ENCODE measurements around the gene TMEM208. TPM values are rescaled to one million over a fixed set of nuclear protein-coding genes. Genes with fewer than 3 reads are reported as not detected.
A peak's percentile ranks its signal among the peaks of the same experiment; 100 is the strongest.

TMEM208 gene
- total RNA-seq, 1 experiment from 2014 or later, result 53.5 TPM

GRCh38 chr16:67249178-67250044, 22.5 kb downstream of the TMEM208 start:
- peak; percentile 40 for DNase-seq
- intact Hi-C loops (cut with micrococcal nuclease; ENCODE audit: unreplicated experiment), result no loop called here
- H3K27me3 Mint-ChIP-seq (ENCODE audit: unreplicated experiment), result peaks cover 38% of the 10 kb centered on the region
- H3K4me1 Mint-ChIP-seq (ENCODE audit: low read depth, unreplicated experiment), result peaks cover 38% of the 10 kb centered on the region
- H3K36me3 Mint-ChIP-seq (ENCODE audit: insufficient read depth, unreplicated experiment), result peaks cover 47% of the 10 kb centered on the region
- CTCF ChIA-PET, result interaction anchor here (1.0 to 3.3 kb wide), 3 partner anchors 11 to 36 kb away, joined by 3 to 21 read pairs (median 3); no protein-coding TSS in a partner anchor
- no peak overlapping the region for H3K27ac Mint-ChIP-seq (ENCODE audit: unreplicated experiment)
- no peak for TF ChIP-seq CTCF (IDR thresholded peaks at IDR 0.05; ENCODE audit: unreplicated experiment)
- peak overlapping the region; percentile 94 for H3K4me3 Mint-ChIP-seq (ENCODE audit: low read depth, unreplicated experiment)
- BruUV-seq (replicated peaks), result no TSS peak
- H3K9me3 Mint-ChIP-seq (ENCODE audit: low read depth, unreplicated experiment), result no peaks in the 10 kb centered on the region

- no peak for DNase-seq
- Mint-ChIP-seq H3K27ac (ENCODE audit: unreplicated experiment) (no peak overlapping the region), H3K4me3 (ENCODE audit: low read depth, unreplicated experiment) (peak overlapping the region; percentile 94), H3K27me3 (ENCODE audit: unreplicated experiment) (peaks cover 38% of the 10 kb centered on the region), H3K36me3 (ENCODE audit: insufficient read depth, unreplicated experiment) (peaks cover 41% of the 10 kb centered on the region), H3K4me1 (ENCODE audit: low read depth, unreplicated experiment) (peaks cover 32% of the 10 kb centered on the region), H3K9me3 (ENCODE audit: low read depth, unreplicated experiment) (no peaks in the 10 kb centered on the region)
- CTCF ChIA-PET, result no interaction called here
- TF ChIP-seq CTCF (IDR thresholded peaks at IDR 0.05; ENCODE audit: unreplicated experiment), result no peak
- intact Hi-C loops (cut with micrococcal nuclease; ENCODE audit: unreplicated experiment), result no loop called here
- BruUV-seq (replicated peaks), result no TSS peak
Observed at GRCh38 chr16:67250045-67250327, 23.1 kb downstream of the TMEM208 start.

- TF ChIP-seq CTCF (IDR thresholded peaks at IDR 0.05; ENCODE audit: unreplicated experiment), result no peak
- intact Hi-C loops (cut with micrococcal nuclease; ENCODE audit: unreplicated experiment), result no loop called here
- CTCF ChIA-PET, result interaction anchor here (0.6 kb wide), 1 partner anchor 32 kb away, joined by 3 read pairs; no protein-coding TSS in a partner anchor
Observed at GRCh38 chr16:67252609-67253497, 25.9 kb downstream of the TMEM208 start.

GRCh38 chr16:67254801-67255552, 28.0 kb downstream of the TMEM208 start:
- Mint-ChIP-seq H3K4me1 (ENCODE audit: low read depth, unreplicated experiment) (peaks cover 6% of the 10 kb centered on the region), H3K4me3 (ENCODE audit: low read depth, unreplicated experiment) (no peak overlapping the region), H3K36me3 (ENCODE audit: insufficient read depth, unreplicated experiment) (peaks cover 5% of the 10 kb centered on the region), H3K9me3 (ENCODE audit: low read depth, unreplicated experiment) (no peaks in the 10 kb centered on the region), H3K27ac (ENCODE audit: unreplicated experiment) (no peak overlapping the region), H3K27me3 (ENCODE audit: unreplicated experiment) (peaks cover 33% of the 10 kb centered on the region)
- TF ChIP-seq CTCF (IDR thresholded peaks at IDR 0.05; ENCODE audit: unreplicated experiment), result no peak
- no TSS peak for BruUV-seq (replicated peaks)
- no peak for DNase-seq
- intact Hi-C loops (cut with micrococcal nuclease; ENCODE audit: unreplicated experiment), result no loop called here
- CTCF ChIA-PET, result no interaction called here

More at GRCh38 chr16:67252609-67253497, 25.9 kb downstream of the TMEM208 start:
- H3K9me3 Mint-ChIP-seq (ENCODE audit: low read depth, unreplicated experiment), result no peaks in the 10 kb centered on the region
- H3K27me3 Mint-ChIP-seq (ENCODE audit: unreplicated experiment), result peaks cover 53% of the 10 kb centered on the region
- BruUV-seq (replicated peaks), result no TSS peak
- H3K27ac Mint-ChIP-seq (ENCODE audit: unreplicated experiment), result no peak overlapping the region
- H3K36me3 Mint-ChIP-seq (ENCODE audit: insufficient read depth, unreplicated experiment), result peaks cover 13% of the 10 kb centered on the region
- peaks cover 21% of the 10 kb centered on the region for H3K4me1 Mint-ChIP-seq (ENCODE audit: low read depth, unreplicated experiment)
- H3K4me3 Mint-ChIP-seq (ENCODE audit: low read depth, unreplicated experiment), result no peak overlapping the region
- DNase-seq, result no peak
